Measurements from ENCODE around the gene ACACA.

The ACACA gene

GRCh38 chr17:37045351-37045922 lies 361.2 kb downstream of the ACACA start:
- ATAC-seq (ENCODE audit: low read depth) (no peak), DNase-seq (ENCODE audit: low spot score) (no peak)
- H3K27ac ChIP-seq (ENCODE audit: poor library complexity, severe bottlenecking), result no peak overlapping the region
- TF ChIP-seq CTCF (IDR thresholded peaks at IDR 0.05; ENCODE audit: poor library complexity, severe bottlenecking), result no peak
- no peaks in the 10 kb centered on the region for H3K9me3 ChIP-seq (ENCODE audit: severe bottlenecking)
- no peaks in the 10 kb centered on the region for H3K27me3 ChIP-seq (ENCODE audit: insufficient read depth, poor library complexity, severe bottlenecking)
- no peak overlapping the region for H3K4me3 ChIP-seq (ENCODE audit: severe bottlenecking)
- peaks cover 5% of the 10 kb centered on the region; the same call in 1 of the 2 replicates for H3K36me3 ChIP-seq (ENCODE audit: low read depth)
- no peaks in the 10 kb centered on the region for H3K4me1 ChIP-seq (ENCODE audit: insufficient read depth, poor library complexity, severe bottlenecking)

DNA sequence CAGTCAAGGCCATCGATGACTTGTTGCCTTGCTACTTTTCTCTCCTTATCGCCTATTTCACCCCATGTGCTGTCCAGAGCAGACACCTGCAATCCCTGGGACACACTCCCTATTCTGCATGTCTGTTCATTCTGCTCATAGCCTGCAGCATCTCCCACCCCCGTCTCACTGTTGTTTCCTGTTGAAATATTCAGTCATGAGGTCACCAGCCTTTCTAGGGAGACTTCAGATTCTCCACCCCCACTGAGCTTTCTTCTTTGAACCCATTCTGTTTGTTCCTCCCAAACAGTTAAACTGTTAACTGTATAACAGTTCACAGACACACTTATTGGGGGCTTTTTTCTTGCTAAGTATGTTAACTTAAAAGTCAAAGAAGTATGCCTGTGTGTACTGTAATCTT lies 363.4 kb downstream of the ACACA start:
- DNase-seq (ENCODE audit: low spot score) (no peak), ATAC-seq (ENCODE audit: low read depth) (no peak)
- H3K4me3 ChIP-seq (ENCODE audit: severe bottlenecking), result no peak overlapping the region
- no peak overlapping the region for H3K27ac ChIP-seq (ENCODE audit: poor library complexity, severe bottlenecking)
- H3K36me3 ChIP-seq (ENCODE audit: low read depth), result no peaks in the 10 kb centered on the region; the same call in none of the 2 replicates
- no peaks in the 10 kb centered on the region for H3K27me3 ChIP-seq (ENCODE audit: insufficient read depth, poor library complexity, severe bottlenecking)
- H3K4me1 ChIP-seq (ENCODE audit: insufficient read depth, poor library complexity, severe bottlenecking), result no peaks in the 10 kb centered on the region
- no peaks in the 10 kb centered on the region for H3K9me3 ChIP-seq (ENCODE audit: severe bottlenecking)
- no peak for TF ChIP-seq CTCF (IDR thresholded peaks at IDR 0.05; ENCODE audit: poor library complexity, severe bottlenecking)

DNA sequence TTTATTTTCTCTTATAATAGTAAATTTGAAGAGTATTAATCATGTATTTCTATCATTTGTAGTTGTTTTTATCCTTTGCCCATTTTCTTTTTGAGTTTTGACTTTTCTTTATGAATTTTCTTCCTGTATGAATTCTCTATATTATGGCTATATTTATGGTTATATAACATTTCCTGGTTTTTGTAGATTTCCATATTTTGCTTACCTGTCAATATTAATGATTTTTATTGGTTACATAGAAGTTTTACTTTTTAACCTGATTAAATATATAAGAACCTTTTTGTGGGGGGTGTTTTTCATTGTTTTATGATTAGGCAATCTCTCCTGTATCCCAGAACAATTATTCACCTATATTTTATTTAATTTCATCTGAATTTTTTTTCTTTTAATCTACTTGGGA lies 364.7 kb downstream of the ACACA start:
- no peak for ATAC-seq (ENCODE audit: low read depth)

DNA sequence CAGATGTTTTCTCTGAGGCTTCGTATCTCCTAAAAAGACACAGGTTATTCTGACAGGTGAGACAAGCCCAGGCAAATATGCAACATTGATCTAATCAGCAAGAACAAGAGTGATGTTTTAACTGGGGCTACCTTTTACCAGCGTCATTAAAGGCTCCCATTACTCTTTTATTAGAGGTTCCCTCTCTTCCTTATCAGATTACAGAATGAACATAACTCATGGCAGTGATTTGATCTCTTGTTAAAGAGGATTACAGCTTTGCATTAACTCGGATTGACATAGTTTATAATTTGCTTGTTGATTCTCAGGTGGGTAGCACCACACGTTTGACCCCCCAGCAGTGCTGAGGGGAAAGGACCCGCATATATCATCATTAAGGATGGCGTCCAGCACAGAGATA lies 367.4 kb downstream of the ACACA start:
- TF ChIP-seq CTCF (IDR thresholded peaks at IDR 0.05; ENCODE audit: poor library complexity, severe bottlenecking), result no peak
- Histone ChIP-seq H3K27ac (ENCODE audit: poor library complexity, severe bottlenecking) (no peak overlapping the region), H3K9me3 (ENCODE audit: severe bottlenecking) (no peaks in the 10 kb centered on the region), H3K4me1 (ENCODE audit: insufficient read depth, poor library complexity, severe bottlenecking) (no peaks in the 10 kb centered on the region), H3K27me3 (ENCODE audit: insufficient read depth, poor library complexity, severe bottlenecking) (no peaks in the 10 kb centered on the region), H3K4me3 (ENCODE audit: severe bottlenecking) (no peak overlapping the region), H3K36me3 (ENCODE audit: low read depth) (peaks cover 5% of the 10 kb centered on the region; the same call in 1 of the 2 replicates)
- ATAC-seq (ENCODE audit: low read depth), result no peak
- DNase-seq (ENCODE audit: low spot score), result no peak

More for the DNA sequence above, 364.7 kb downstream of the ACACA start:
- Histone ChIP-seq H3K27me3 (ENCODE audit: insufficient read depth, poor library complexity, severe bottlenecking) (no peaks in the 10 kb centered on the region), H3K4me1 (ENCODE audit: insufficient read depth, poor library complexity, severe bottlenecking) (no peaks in the 10 kb centered on the region), H3K36me3 (ENCODE audit: low read depth) (peaks cover 5% of the 10 kb centered on the region), H3K27ac (ENCODE audit: poor library complexity, severe bottlenecking) (no peak overlapping the region), H3K4me3 (ENCODE audit: severe bottlenecking) (no peak overlapping the region), H3K9me3 (ENCODE audit: severe bottlenecking) (no peaks in the 10 kb centered on the region)
- no peak for DNase-seq (ENCODE audit: low spot score)
- TF ChIP-seq CTCF (IDR thresholded peaks at IDR 0.05; ENCODE audit: poor library complexity, severe bottlenecking), result no peak

GRCh38 chr17:37037590-37038155 lies 369.0 kb downstream of the ACACA start:
- Histone ChIP-seq H3K9me3 (ENCODE audit: severe bottlenecking) (no peaks in the 10 kb centered on the region), H3K4me3 (ENCODE audit: severe bottlenecking) (no peak overlapping the region), H3K27ac (ENCODE audit: poor library complexity, severe bottlenecking) (no peak overlapping the region), H3K27me3 (ENCODE audit: insufficient read depth, poor library complexity, severe bottlenecking) (no peaks in the 10 kb centered on the region), H3K36me3 (ENCODE audit: low read depth) (peaks cover 7% of the 10 kb centered on the region), H3K4me1 (ENCODE audit: insufficient read depth, poor library complexity, severe bottlenecking) (no peaks in the 10 kb centered on the region)
- DNase-seq (ENCODE audit: low spot score) (no peak), ATAC-seq (ENCODE audit: low read depth) (no peak)
- TF ChIP-seq CTCF (IDR thresholded peaks at IDR 0.05; ENCODE audit: poor library complexity, severe bottlenecking), result no peak
